Esophagus squamous epithelium (tissue), 4 donors: ENCODE data around the gene CHST1.

Source experiments
- CTCF ChIP-seq, 6 experiments: fragments of 450-650 bp in 4 of 6; fragments of 200-600 bp in 2 of 6; sonication (generic) in 2 of 6; IDR thresholded peaks; one replicate each; pipeline ENCODE4 v1.5.1; 2016 to 2019; ENCODE audit warnings: antibody characterized with exemption in 6 of 6, mild to moderate bottlenecking in 4 of 6, moderate library complexity in 4 of 6
- POLR2A ChIP-seq, 4 donors: fragments of 450-650 bp; IDR thresholded peaks; one replicate each; pipeline ENCODE4 v1.6.1; 2017; ENCODE audit warnings: antibody characterized with exemption in 4 of 4, mild to moderate bottlenecking in 4 of 4, moderate library complexity in 3 of 4

- TF ChIP-seq CTCF (IDR thresholded peaks at IDR 0.05), result no peak
- TF ChIP-seq POLR2A (IDR thresholded peaks at IDR 0.05), result no peak
These were observed 7.0 kb downstream of the CHST1 start for GRCh38 chr11:45658292-45658991.
